ENCODE results near the gene RAB11B.

DNA sequence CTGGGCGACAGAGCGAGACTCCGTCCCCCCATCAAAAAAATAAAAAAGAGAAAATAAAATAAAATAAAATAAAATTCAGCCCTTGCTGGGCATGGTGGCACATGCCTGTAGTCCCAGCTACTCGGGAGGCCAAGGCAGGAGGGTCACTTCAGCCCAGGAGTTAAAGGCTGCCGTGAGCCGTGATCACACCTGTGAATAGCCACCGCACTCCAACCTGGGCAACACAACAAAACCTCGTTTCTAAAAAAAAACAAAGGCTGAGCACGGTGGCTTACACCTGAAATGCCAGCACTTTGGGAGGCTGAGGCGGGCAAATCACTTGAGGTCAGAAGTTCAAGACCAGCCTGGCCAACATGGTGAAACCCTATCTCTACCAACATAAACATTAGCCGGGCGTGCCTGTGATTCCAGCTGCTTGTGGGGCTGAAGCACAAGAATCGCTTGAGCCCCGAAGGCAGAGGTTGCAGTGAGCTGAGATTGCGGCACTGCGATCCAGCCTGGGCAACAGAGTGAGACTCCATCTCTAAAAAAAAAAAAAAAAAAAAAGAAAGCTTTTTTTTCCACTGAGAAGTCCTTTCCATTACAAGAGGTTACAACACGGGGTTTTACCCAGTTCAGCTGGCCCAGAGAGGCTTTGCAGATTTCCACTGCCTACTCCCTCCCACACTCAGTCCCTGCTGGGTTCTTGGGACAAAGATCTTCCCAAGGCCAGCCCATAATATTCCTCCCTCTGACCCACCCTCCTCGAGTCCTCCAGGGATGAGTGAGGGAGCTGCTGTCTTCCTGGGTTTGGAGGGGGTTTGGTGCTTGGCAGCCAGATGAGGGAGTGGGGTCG, 19.8 kb upstream of the RAB11B start:
- TF ChIP-seq CTCF (IDR thresholded peaks at IDR 0.05) (no peak), POLR2A (IDR thresholded peaks at IDR 0.05) (no peak)
